Measurements from ENCODE around the gene PRR9.
"Not testable (repeated sequence)": the region's sequence is repeated elsewhere in the genome, so short reads cannot be mapped to it uniquely, and the experiment has no call there.

PRR9 gene

GRCh38 chr1:153217212-153217611 is at the start of gene PRR9:
TSS of gene PRR9 (plus strand) at chr1:153217584. CDS start at chr1:153218145, 561 bp downstream.
- DNase-seq (ENCODE audit: low read depth in 2 of 2), result no peak

GRCh38 chr1:153168686-153169085 is 48.7 kb upstream of the PRR9 start:
- DNase-seq (ENCODE audit: low read depth in 2 of 2), result no peak

DNA sequence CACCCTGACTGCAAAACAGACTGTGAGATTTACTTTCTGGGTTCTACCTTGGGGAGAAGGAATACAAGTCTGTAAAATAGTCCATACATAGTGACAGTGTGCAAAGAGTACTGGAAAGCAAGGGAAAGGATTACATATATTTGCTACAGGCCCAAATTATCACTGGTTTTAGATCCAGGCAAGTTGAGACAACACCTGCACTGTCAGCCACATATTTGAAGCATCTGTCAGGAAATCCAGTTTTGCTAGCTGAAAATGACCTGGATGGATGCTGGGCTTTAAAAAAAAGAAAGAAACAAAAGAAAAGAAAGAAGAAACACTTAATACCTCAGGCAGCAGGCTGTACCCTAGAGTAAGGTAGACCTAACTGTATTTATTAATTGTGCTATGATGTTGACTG is 42.8 kb upstream of the PRR9 start:
- DNase-seq (ENCODE audit: low read depth in 2 of 2), result no peak

- no peak for DNase-seq (ENCODE audit: low read depth in 2 of 2)
Measured at GRCh38 chr1:153178922-153179321, 38.5 kb upstream of the PRR9 start.

DNA sequence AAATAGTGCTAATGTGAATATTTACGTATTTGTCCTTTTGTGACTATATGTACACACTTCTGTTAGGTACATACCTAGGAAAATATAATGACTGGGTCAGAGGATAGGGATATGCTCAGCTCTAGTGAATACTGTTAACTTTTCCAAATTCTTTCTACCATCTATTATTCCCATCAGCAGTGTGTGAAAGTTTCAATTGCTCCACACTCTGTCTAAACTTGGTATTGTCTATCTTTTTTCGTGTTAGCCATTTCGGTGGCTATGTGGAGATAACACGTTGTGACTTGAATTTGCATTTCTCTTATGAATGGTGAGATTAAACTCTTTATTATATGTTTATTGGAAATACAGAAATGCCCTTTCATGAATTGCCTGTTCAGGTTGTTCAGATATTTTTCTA is 36.8 kb upstream of the PRR9 start:
- DNase-seq (ENCODE audit: low read depth in 2 of 2), result no peak

DNA sequence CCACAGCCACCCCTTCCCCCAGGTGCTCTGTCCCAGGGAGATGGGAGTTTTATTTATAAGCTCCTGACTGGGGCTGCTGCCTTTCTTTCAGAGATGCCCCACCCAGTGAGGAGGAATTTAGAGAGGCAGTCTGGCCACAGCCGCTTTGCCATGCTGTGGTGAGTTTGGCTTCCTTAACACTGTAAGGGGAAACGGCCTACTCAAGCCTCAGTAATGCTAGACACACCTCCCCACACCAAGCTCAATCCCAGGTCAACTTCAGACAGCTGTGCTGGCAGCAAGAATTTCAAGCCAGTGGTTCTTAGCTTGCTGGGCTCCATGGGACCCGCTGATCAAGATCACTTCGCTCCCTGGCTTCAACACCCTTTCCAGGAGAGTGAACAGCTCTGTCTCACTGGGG is 29.1 kb upstream of the PRR9 start:
- DNase-seq (ENCODE audit: low read depth in 2 of 2), result not testable (repeated sequence)

- no peak for DNase-seq (ENCODE audit: low read depth in 2 of 2)
Measured at GRCh38 chr1:153190373-153190772, 27.0 kb upstream of the PRR9 start.

DNA sequence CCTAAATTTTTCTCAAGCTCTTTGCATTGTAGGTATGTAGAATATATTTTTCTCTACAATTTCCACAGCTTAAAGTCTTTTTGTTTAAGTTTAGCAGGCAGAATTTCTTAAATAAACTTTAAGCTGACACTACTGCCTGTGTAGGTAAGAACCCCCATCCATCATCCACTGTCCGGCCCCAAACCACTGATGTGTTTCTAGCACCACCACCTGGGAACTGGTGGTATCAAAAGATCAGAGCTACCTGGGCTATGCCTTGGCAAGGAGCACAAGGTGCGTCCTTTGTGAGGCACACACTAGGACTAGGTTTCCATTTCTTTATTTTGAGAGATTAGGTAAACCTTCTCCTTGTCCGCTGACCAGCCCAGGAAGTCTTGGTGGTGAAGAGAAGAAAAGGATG is 24.7 kb upstream of the PRR9 start:
- no peak for DNase-seq (ENCODE audit: low read depth in 2 of 2)

- DNase-seq (ENCODE audit: low read depth in 2 of 2), result no peak
Measured at GRCh38 chr1:153194331-153195050, 22.9 kb upstream of the PRR9 start.

DNA sequence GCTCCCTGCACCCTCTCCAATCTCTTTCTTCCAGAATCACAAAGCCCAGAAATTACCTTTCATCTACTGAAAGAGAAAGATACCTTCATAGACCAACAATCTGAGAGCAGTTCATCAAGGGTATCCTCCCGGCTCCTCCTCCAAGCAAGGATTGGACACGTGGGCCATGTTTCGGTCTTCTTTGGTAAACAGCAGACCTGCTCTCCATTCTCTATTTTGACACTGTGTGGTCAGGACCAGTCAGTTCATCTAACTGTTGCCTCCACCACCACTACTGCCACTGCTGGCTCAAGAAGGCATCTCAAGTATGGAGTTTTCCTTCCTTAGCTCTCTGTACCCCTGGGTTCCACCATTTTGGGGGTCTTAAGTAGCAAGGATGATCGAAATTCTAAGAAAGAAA is 22.2 kb upstream of the PRR9 start:
- no peak for DNase-seq (ENCODE audit: low read depth in 2 of 2)

GRCh38 chr1:153202006-153202405 is 15.4 kb upstream of the PRR9 start:
- DNase-seq (ENCODE audit: low read depth in 2 of 2), result no peak

DNA sequence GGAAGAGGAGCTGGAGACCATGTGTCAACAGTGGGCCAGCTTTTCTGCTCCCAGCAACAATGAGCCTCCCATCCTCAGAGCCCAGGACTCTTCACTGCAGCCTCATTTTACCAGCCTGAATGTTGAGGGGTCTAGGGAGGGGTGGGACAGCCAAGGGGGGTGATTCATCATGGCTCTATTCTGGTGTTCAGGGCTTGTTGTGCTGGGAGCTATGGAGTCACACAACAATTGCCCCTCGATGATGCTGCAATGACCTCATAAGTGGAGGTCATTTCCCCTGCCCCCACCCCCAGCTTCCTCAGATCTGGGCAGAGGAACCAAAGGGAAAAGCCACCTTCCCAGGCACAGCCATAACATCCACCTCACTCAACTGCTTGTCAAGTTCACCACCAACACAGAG is 14.3 kb upstream of the PRR9 start, which contains the start of gene LELP1:
LELP1 (plus strand) TSS at position 301 of the 400 bp plus-strand sequence. CDS start 1,278 bp downstream, outside the sequence.
- no peak for DNase-seq (ENCODE audit: low read depth in 2 of 2)

GRCh38 chr1:153206631-153207030 is 10.8 kb upstream of the PRR9 start:
- DNase-seq (ENCODE audit: low read depth in 2 of 2), result no peak

GRCh38 chr1:153210206-153210605 is 7.2 kb upstream of the PRR9 start:
- DNase-seq (ENCODE audit: low read depth in 2 of 2), result no peak

- no peak for DNase-seq (ENCODE audit: low read depth in 2 of 2)
Measured at GRCh38 chr1:153212201-153212600, 5.2 kb upstream of the PRR9 start.

GRCh38 chr1:153213519-153213918 is 3.9 kb upstream of the PRR9 start:
- DNase-seq (ENCODE audit: low read depth in 2 of 2), result no peak

DNA sequence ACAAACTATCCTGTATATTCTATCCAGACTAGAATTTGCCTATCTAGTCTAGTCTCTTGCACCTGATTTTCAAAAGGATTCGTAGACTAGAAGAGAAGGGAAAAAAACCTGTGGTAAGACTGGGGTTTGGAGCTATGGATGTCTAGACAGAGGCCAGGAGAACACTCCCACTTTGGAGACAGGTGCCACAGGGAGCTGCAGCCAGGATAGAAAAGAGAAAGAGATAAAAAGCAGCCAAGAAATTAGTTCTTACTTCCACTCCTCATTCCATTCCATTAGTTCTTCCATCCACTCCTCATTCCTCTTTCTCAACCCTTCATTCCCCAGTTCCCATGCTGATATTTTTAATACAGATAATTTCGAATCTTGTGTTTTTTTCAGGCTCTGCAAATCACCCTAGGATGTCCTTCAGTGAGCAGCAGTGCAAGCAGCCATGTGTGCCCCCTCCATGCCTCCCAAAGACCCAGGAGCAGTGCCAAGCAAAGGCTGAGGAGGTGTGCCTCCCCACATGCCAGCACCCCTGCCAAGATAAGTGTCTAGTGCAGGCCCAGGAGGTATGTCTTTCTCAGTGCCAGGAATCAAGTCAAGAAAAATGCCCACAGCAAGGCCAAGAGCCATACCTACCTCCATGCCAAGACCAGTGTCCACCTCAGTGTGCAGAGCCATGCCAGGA is 496 bp downstream of the PRR9 start:
- DNase-seq (ENCODE audit: low read depth in 2 of 2), result no peak

GRCh38 chr1:153220606-153221303 is 3.4 kb downstream of the PRR9 start:
- DNase-seq (ENCODE audit: low read depth in 2 of 2), result no peak

GRCh38 chr1:153223040-153223891 is 5.9 kb downstream of the PRR9 start:
- DNase-seq (ENCODE audit: low read depth in 2 of 2), result peak; percentile 31 to 44

DNA sequence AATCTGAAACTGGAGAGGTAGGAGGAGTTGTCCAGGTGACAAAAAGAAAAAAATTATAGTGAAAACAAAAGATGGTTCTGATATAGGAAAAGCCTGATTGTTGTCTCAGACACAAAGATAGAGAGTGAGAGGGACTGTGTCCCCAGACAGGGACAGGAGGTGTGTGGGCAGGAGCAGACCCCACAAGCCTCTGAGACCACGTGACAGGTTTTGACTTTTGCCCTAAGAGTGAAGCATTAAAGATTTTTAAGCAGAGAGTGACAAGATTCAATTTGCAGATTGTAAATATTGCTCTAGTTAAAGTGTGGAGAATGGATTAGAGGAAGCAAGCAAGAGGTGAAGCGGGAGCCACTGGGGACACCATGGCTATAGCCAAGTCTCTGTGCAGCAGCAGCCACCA is 10.4 kb downstream of the PRR9 start:
- DNase-seq (ENCODE audit: low read depth in 2 of 2), result no peak

- DNase-seq (ENCODE audit: low read depth in 2 of 2), result no peak
Measured at GRCh38 chr1:153228491-153228890, 11.1 kb downstream of the PRR9 start.

Data from activated CD4-positive, alpha-beta T cell treated with anti-CD3 and anti-CD28 coated beads for 24 hours (primary cell).